WTC11 (cell line): ENCODE measurements around the gene UMAD1. TPM values are rescaled to one million over a fixed set of nuclear protein-coding genes. Genes with fewer than 3 reads are reported as not detected.

Experiments
- ATAC-seq: fragments of 200-7000 bp; cut with Tn5 transposase; 2 replicates; pipeline ENCODE4 v1.10.0; 2021; ENCODE audit warnings: mild to moderate bottlenecking, moderate library complexity
- CTCF ChIA-PET: fragments of 300-600 bp; sonication (Branson Sonifier 250); formaldehyde crosslinking; loops from one replicate; lab custom pipeline; 2021; ENCODE audit warnings: antibody characterized with exemption; lab: Charles Lee
- POLR2A ChIA-PET: fragments of 350-600 bp; sonication (Branson Sonifier 250); formaldehyde crosslinking; loops from one replicate; lab custom pipeline; 2021; ENCODE audit warnings: antibody characterized with exemption; lab: Charles Lee
- DNase-seq: peaks from one replicate; pipeline ENCODE4 v3.0.0; 2021; ENCODE audit warnings: low spot score
- H3K27ac Mint-ChIP-seq: 2 replicates; pipeline ENCODE4 v1.8.0; 2021; ENCODE audit warnings: mixed read lengths
- H3K27me3 Mint-ChIP-seq: 2 replicates; pipeline ENCODE4 v1.8.0; 2021; ENCODE audit warnings: low read depth, mild to moderate bottlenecking, moderate library complexity, mixed read lengths
- H3K36me3 Mint-ChIP-seq: 2 replicates; pipeline ENCODE4 v1.8.0; 2021; ENCODE audit warnings: mixed read lengths
- H3K4me1 Mint-ChIP-seq: 2 replicates; pipeline ENCODE4 v1.8.0; 2022; ENCODE audit warnings: mixed read lengths
- H3K4me3 Mint-ChIP-seq: 2 replicates; pipeline ENCODE4 v1.8.0; 2021; ENCODE audit warnings: mild to moderate bottlenecking, moderate library complexity, mixed read lengths
- H3K9me3 Mint-ChIP-seq: 2 replicates; pipeline ENCODE4 v1.8.0; 2021; ENCODE audit warnings: mixed read lengths
- AFF4 ChIP-seq: sonication (generic); formaldehyde crosslinking; IDR thresholded peaks from 2 replicates; pipeline ENCODE4 v1.8.1; 2023; ENCODE audit warnings: mild to moderate bottlenecking, missing genetic modification reagents, borderline replicate concordance
- ATF3 ChIP-seq: sonication (generic); formaldehyde crosslinking; conservative IDR thresholded peaks from 2 replicates; pipeline ENCODE4 v1.8.1; 2022; ENCODE audit warnings: mild to moderate bottlenecking, missing genetic modification reagents
- ATF6 ChIP-seq: sonication (generic); formaldehyde crosslinking; IDR thresholded peaks from 2 replicates; pipeline ENCODE4 v1.8.1; 2023; ENCODE audit warnings: mild to moderate bottlenecking, missing genetic modification reagents
- CREM ChIP-seq: sonication (generic); formaldehyde crosslinking; IDR thresholded peaks from 2 replicates; pipeline ENCODE4 v1.8.1; 2022; ENCODE audit warnings: mild to moderate bottlenecking, missing genetic modification reagents, moderate library complexity
- E2F1 ChIP-seq: sonication (generic); formaldehyde crosslinking; IDR thresholded peaks from 2 replicates; pipeline ENCODE4 v1.8.0; 2022; ENCODE audit warnings: mild to moderate bottlenecking, missing genetic modification reagents
- E2F5 ChIP-seq: sonication (generic); formaldehyde crosslinking; IDR thresholded peaks from 2 replicates; pipeline ENCODE4 v1.8.1; 2022; ENCODE audit warnings: mild to moderate bottlenecking, moderate library complexity, missing genetic modification reagents
- ERG ChIP-seq: fragments of 250-450 bp; sonication (Bioruptor Pico); IDR thresholded peaks from 2 replicates; pipeline ENCODE4 v1.8.0; 2021; ENCODE audit warnings: mild to moderate bottlenecking
- FOXP4 ChIP-seq: sonication (generic); formaldehyde crosslinking; IDR thresholded peaks from 2 replicates; pipeline ENCODE4 v1.8.0; 2022; ENCODE audit warnings: mild to moderate bottlenecking, missing genetic modification reagents
- HMGA2 ChIP-seq: fragments of 250-450 bp; sonication (Bioruptor Pico); IDR thresholded peaks from 2 replicates; pipeline ENCODE4 v1.4.0; 2021; ENCODE audit warnings: mild to moderate bottlenecking, moderate library complexity
- MXD4 ChIP-seq: fragments of 250-450 bp; sonication (Bioruptor Pico); IDR thresholded peaks from 2 replicates; pipeline ENCODE4 v1.8.0; 2021; ENCODE audit warnings: mild to moderate bottlenecking, moderate library complexity, borderline replicate concordance
- NFYB ChIP-seq: sonication (generic); formaldehyde crosslinking; conservative IDR thresholded peaks from 2 replicates; pipeline ENCODE4 v1.8.0; 2022; ENCODE audit warnings: low read depth, missing genetic modification reagents
- PRRX2 ChIP-seq: fragments of 250-450 bp; sonication (Bioruptor Pico); IDR thresholded peaks from 2 replicates; pipeline ENCODE4 v1.8.0; 2021; ENCODE audit warnings: mild to moderate bottlenecking
- SMAD3 ChIP-seq: sonication (generic); formaldehyde crosslinking; IDR thresholded peaks from 2 replicates; pipeline ENCODE4 v1.8.0; 2022; ENCODE audit warnings: missing genetic modification reagents, mild to moderate bottlenecking, borderline replicate concordance
- USF1 ChIP-seq: sonication (generic); formaldehyde crosslinking; IDR thresholded peaks from 2 replicates; pipeline ENCODE4 v1.8.0; 2022; ENCODE audit warnings: mild to moderate bottlenecking, missing genetic modification reagents
- ZNF121 ChIP-seq: sonication (generic); formaldehyde crosslinking; IDR thresholded peaks from 2 replicates; pipeline ENCODE4 v1.8.0; 2023; ENCODE audit warnings: missing genetic modification reagents
- ZNF263 ChIP-seq: sonication (generic); formaldehyde crosslinking; IDR thresholded peaks from 2 replicates; pipeline ENCODE4 v1.8.1; 2022; ENCODE audit warnings: low read depth, mild to moderate bottlenecking, moderate library complexity, missing genetic modification reagents
- ZNF281 ChIP-seq: sonication (generic); formaldehyde crosslinking; IDR thresholded peaks from 2 replicates; pipeline ENCODE4 v1.8.0; 2023; ENCODE audit warnings: mild to moderate bottlenecking, missing genetic modification reagents
- ZNF416 ChIP-seq: fragments of 250-450 bp; sonication (Bioruptor Pico); IDR thresholded peaks from 2 replicates; pipeline ENCODE4 v1.9.0; 2021; ENCODE audit warnings: mild to moderate bottlenecking, inconsistent platforms
- ZNF512 ChIP-seq: sonication (generic); formaldehyde crosslinking; IDR thresholded peaks from 2 replicates; pipeline ENCODE4 v1.8.1; 2022; ENCODE audit warnings: missing genetic modification reagents, borderline replicate concordance
- total RNA-seq: library from RNA; stranded (reverse); gene quantifications from 3 replicates; pipeline ENCODE4 v1.2.3, GENCODE V29; 2021

UMAD1 gene
- total RNA-seq, 1 experiment from 2014 or later = 13.0 TPM

GRCh38 chr7:7745966-7746365 is 105.4 kb downstream of the UMAD1 start (continued):
- no peak for TF ChIP-seq ERG (CRISPR knock-in tag)
- no peak for TF ChIP-seq ZNF263 (CRISPR knock-in tag)
- TF ChIP-seq E2F5 (CRISPR knock-in tag) = no peak
- no peak for TF ChIP-seq AFF4 (CRISPR knock-in tag)
- TF ChIP-seq USF1 (CRISPR knock-in tag) = no peak
- no peak for TF ChIP-seq MXD4 (CRISPR knock-in tag)
- TF ChIP-seq ZNF121 (CRISPR knock-in tag) = no peak
- TF ChIP-seq NFYB (CRISPR knock-in tag) = no peak
- TF ChIP-seq ZNF512 (CRISPR knock-in tag) = no peak
- no peak for TF ChIP-seq ZNF416 (CRISPR knock-in tag)
- TF ChIP-seq ZNF281 (CRISPR knock-in tag) = no peak

- Mint-ChIP-seq H3K9me3 (no peaks in the 10 kb centered on the region), H3K36me3 (no peaks in the 10 kb centered on the region), H3K27ac (no peak overlapping the region), H3K27me3 (no peaks in the 10 kb centered on the region), H3K4me1 (peaks cover 10% of the 10 kb centered on the region), H3K4me3 (no peak overlapping the region)
- POLR2A ChIA-PET = no interaction called here
- ATAC-seq = no peak
- CTCF ChIA-PET = no interaction called here
- no peak for DNase-seq
- TF ChIP-seq FOXP4 (CRISPR knock-in tag) (no peak), PRRX2 (CRISPR knock-in tag) (no peak), HMGA2 (CRISPR knock-in tag) (no peak), CREM (CRISPR knock-in tag) (no peak), ATF3 (CRISPR knock-in tag) (no peak), SMAD3 (CRISPR knock-in tag) (no peak), ZNF263 (CRISPR knock-in tag) (no peak), E2F1 (CRISPR knock-in tag) (no peak), ATF6 (CRISPR knock-in tag) (no peak)
Measured at GRCh38 chr7:7746458-7746857, 105.9 kb downstream of the UMAD1 start.
